ENCODE measurements around the gene CLIC5. TPM values are rescaled to one million over a fixed set of nuclear protein-coding genes. Genes with fewer than 3 reads are reported as not detected.
A peak's percentile ranks its signal among the peaks of the same experiment; 100 is the strongest.

Gene CLIC5
- total RNA-seq, 4 donors from 2014 or later, result 0.56 to 1.3 (median 1.2) TPM

DNA sequence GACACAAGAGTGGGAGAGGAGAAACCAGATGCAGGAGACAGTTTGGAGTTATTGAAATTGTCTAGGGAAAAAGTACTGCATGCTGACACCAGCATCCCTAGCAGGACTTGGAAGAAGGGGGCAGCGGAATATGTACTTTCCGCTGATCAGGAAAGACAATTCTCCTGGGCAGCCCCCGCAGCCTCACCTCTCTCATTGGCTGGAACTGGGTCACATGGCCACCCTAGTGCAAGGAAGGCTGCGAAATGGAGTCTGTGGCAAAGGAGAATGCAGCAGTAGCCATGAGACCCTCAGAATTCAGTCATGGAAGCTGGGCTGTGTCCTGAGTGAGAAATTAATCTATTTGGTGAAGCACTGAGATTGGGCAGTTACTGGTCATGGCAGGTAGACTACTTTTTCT lies 131.3 kb downstream of the CLIC5 start:
- no peaks in the 10 kb centered on the region for H3K9me3 ChIP-seq
- intact Hi-C loops (cut with DNase I), result no loop called here
- 68 to 80% methylated on average over 4 of the region's 4 CpGs for WGBS, 2 donors
- H3K27ac ChIP-seq, result no peak overlapping the region
- no peaks in the 10 kb centered on the region for H3K36me3 ChIP-seq
- H3K4me1 ChIP-seq, result peaks cover 0 to 14% (median 0%) of the 10 kb centered on the region in 3 donors
- TF ChIP-seq, protein P1, sequence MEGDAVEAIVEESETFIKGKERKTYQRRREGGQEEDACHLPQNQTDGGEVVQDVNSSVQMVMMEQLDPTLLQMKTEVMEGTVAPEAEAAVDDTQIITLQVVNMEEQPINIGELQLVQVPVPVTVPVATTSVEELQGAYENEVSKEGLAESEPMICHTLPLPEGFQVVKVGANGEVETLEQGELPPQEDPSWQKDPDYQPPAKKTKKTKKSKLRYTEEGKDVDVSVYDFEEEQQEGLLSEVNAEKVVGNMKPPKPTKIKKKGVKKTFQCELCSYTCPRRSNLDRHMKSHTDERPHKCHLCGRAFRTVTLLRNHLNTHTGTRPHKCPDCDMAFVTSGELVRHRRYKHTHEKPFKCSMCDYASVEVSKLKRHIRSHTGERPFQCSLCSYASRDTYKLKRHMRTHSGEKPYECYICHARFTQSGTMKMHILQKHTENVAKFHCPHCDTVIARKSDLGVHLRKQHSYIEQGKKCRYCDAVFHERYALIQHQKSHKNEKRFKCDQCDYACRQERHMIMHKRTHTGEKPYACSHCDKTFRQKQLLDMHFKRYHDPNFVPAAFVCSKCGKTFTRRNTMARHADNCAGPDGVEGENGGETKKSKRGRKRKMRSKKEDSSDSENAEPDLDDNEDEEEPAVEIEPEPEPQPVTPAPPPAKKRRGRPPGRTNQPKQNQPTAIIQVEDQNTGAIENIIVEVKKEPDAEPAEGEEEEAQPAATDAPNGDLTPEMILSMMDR (IDR thresholded peaks at IDR 0.05), result no peak
- no peak for TF ChIP-seq POLR2A (IDR thresholded peaks at IDR 0.05)
- H3K4me3 ChIP-seq, result no peak overlapping the region
- H3K27me3 ChIP-seq, result peaks cover 0 to 7% (median 0%) of the 10 kb centered on the region in 4 donors
- no peak for DNase-seq

- H3K27me3 ChIP-seq, result peaks cover 0 to 7% (median 0%) of the 10 kb centered on the region in 4 donors
- DNase-seq, result no peak
- no peaks in the 10 kb centered on the region for H3K36me3 ChIP-seq
- no peak overlapping the region for H3K27ac ChIP-seq
- TF ChIP-seq, protein P1 (IDR thresholded peaks at IDR 0.05), result no peak
- TF ChIP-seq POLR2A (IDR thresholded peaks at IDR 0.05), result no peak
- H3K4me1 ChIP-seq, result peaks cover 0 to 15% (median 0%) of the 10 kb centered on the region in 3 donors
- H3K9me3 ChIP-seq, result no peaks in the 10 kb centered on the region
- intact Hi-C loops (cut with DNase I), result no loop called here
- 90 to 100% methylated on average over 2 of the region's 2 CpGs for WGBS, 2 donors
- no peak overlapping the region for H3K4me3 ChIP-seq
Measured at GRCh38 chr6:45882671-45883070, 133.0 kb downstream of the CLIC5 start.

DNA sequence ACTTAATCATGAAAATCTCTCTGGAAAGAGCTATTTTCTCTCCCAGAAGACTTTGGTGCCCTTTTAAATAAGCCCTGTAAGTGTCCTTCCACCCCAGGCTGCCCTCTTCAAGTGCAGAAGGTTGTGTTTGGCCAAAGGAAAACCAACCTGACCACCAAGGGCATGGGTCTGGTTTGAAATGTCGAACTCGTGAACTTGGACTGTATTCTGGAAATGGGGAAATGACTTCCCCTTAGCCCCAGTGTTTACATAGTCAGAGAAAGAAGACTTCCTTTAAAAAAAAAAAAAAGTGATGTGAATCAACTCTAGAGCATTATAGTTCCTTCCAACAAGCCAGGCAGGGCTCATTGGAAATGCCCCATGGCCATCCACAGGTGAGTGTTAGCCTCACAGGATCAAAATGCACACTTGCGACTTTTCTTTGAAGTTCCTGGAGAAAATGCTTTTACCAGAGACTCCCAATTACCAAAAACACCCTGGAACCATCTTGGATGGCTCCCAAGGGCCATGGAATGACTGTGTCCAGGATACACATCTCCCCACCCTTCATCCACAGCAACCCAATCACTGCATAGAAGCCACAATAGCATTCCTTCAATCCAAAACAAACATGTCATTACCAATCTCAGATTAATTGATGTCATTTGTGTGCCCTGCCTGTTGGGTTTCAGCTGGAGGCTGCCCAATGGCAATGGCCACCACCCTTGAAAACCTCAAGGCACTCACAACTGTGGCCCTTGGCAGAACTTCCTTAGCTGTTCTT lies 133.8 kb downstream of the CLIC5 start:
- WGBS, 2 donors, result 69 to 88% methylated on average over 3 of the region's 3 CpGs
- DNase-seq, result no peak
- H3K9me3 ChIP-seq, result no peaks in the 10 kb centered on the region
- no peak overlapping the region for H3K4me3 ChIP-seq
- TF ChIP-seq POLR2A (IDR thresholded peaks at IDR 0.05), result no peak
- TF ChIP-seq, protein P1 (IDR thresholded peaks at IDR 0.05), result no peak
- H3K36me3 ChIP-seq, result no peaks in the 10 kb centered on the region
- intact Hi-C loops (cut with DNase I), result no loop called here
- H3K27me3 ChIP-seq, result peaks cover 0 to 7% (median 0%) of the 10 kb centered on the region in 4 donors
- H3K4me1 ChIP-seq, result peaks cover 0 to 15% (median 0%) of the 10 kb centered on the region in 3 donors
- peak overlapping the region in 1 of 4 donors; percentile 43 for H3K27ac ChIP-seq

DNA sequence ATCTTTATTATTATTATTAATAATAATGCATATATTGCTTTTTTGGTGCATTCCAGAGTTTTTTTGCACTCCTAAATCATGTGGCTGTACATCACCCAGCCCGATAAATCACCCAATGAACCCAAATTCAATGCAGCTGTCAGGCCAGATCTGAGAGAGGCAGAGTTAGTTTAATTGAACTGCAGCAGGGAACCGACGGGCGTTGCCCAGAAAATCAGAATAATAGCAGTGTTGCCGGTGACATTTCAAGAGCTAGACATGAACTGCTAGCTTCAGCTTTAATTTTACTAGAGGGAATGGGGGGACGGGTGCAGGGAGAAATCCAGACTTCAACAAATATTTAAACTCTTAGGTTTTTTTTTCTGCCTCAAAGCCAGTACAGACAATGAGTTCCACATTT lies 135.0 kb downstream of the CLIC5 start:
- DNase-seq, result no peak
- Histone ChIP-seq H3K27me3 (no peaks in the 10 kb centered on the region), H3K9me3 (no peaks in the 10 kb centered on the region), H3K4me3 (no peak overlapping the region), H3K36me3 (no peaks in the 10 kb centered on the region), H3K27ac (peak overlapping the region in 1 of 4 donors; percentile 43), H3K4me1 (peaks cover 0 to 15% (median 0%) of the 10 kb centered on the region in 3 donors)
- whole genome bisulfite sequencing, 2 donors, result 63 to 67% methylated on average over 6 of the region's 6 CpGs
- TF ChIP-seq POLR2A (IDR thresholded peaks at IDR 0.05), result no peak
- TF ChIP-seq, protein P1 (IDR thresholded peaks at IDR 0.05), result no peak
- intact Hi-C loops (cut with DNase I), result no loop called here

- H3K27me3 ChIP-seq, result no peaks in the 10 kb centered on the region
- peak overlapping the region in 1 of 4 donors; percentile 43 for H3K27ac ChIP-seq
- 67 to 68% methylated on average over 5 of the region's 5 CpGs for WGBS, 2 donors
- intact Hi-C loops (cut with DNase I), result no loop called here
- peaks cover 0 to 15% (median 0%) of the 10 kb centered on the region in 3 donors for H3K4me1 ChIP-seq
- no peaks in the 10 kb centered on the region for H3K36me3 ChIP-seq
- TF ChIP-seq, protein P1 (IDR thresholded peaks at IDR 0.05), result no peak
- no peak for TF ChIP-seq POLR2A (IDR thresholded peaks at IDR 0.05)
- H3K9me3 ChIP-seq, result no peaks in the 10 kb centered on the region
- DNase-seq, result no peak
- no peak overlapping the region for H3K4me3 ChIP-seq
Measured at GRCh38 chr6:45880159-45880558, 135.5 kb downstream of the CLIC5 start.

Data from esophagus squamous epithelium (tissue), 5 donors.